ENCODE measurements around the gene CREB5.
"Not testable (repeated sequence)": the region's sequence is repeated elsewhere in the genome, so short reads cannot be mapped to it uniquely, and the experiment has no call there.

Gene CREB5

GRCh38 chr7:28411876-28412662, at the start of gene CREB5:
TSS of gene CREB5 (plus strand) at chr7:28412518. CDS start at chr7:28412915, 397 bp downstream.
- DNase-seq (ENCODE audit: low read depth in 1 of 2, low spot score in 1 of 2), result no peak

- no peak for DNase-seq (ENCODE audit: low read depth in 1 of 2, low spot score in 1 of 2)
Observed at GRCh38 chr7:28362812-28363211, 49.5 kb upstream of the CREB5 start.

GRCh38 chr7:28364082-28364481, 48.2 kb upstream of the CREB5 start:
- DNase-seq (ENCODE audit: low read depth in 1 of 2, low spot score in 1 of 2), result no peak

- DNase-seq (ENCODE audit: low read depth in 1 of 2, low spot score in 1 of 2), result no peak
Observed at GRCh38 chr7:28369523-28369922, 42.8 kb upstream of the CREB5 start.

GRCh38 chr7:28371846-28372245, 40.5 kb upstream of the CREB5 start:
- DNase-seq (ENCODE audit: low read depth in 1 of 2, low spot score in 1 of 2), result no peak

- DNase-seq (ENCODE audit: low read depth in 1 of 2, low spot score in 1 of 2), result no peak
Observed at GRCh38 chr7:28373990-28374389, 38.3 kb upstream of the CREB5 start.

GRCh38 chr7:28375729-28376128, 36.6 kb upstream of the CREB5 start:
- DNase-seq (ENCODE audit: low read depth in 1 of 2, low spot score in 1 of 2), result no peak

GRCh38 chr7:28376634-28377033, 35.7 kb upstream of the CREB5 start:
- DNase-seq (ENCODE audit: low read depth in 1 of 2, low spot score in 1 of 2), result no peak

GRCh38 chr7:28378574-28379149, 33.7 kb upstream of the CREB5 start:
- no peak for DNase-seq (ENCODE audit: low read depth in 1 of 2, low spot score in 1 of 2)

GRCh38 chr7:28381466-28381865, 30.9 kb upstream of the CREB5 start:
- no peak for DNase-seq (ENCODE audit: low read depth in 1 of 2, low spot score in 1 of 2)

GRCh38 chr7:28382144-28382543, 30.2 kb upstream of the CREB5 start:
- DNase-seq (ENCODE audit: low read depth in 1 of 2, low spot score in 1 of 2), result no peak

- DNase-seq (ENCODE audit: low read depth in 1 of 2, low spot score in 1 of 2), result no peak
Observed at GRCh38 chr7:28383975-28384374, 28.3 kb upstream of the CREB5 start.

GRCh38 chr7:28389504-28390395, 22.6 kb upstream of the CREB5 start:
- DNase-seq (ENCODE audit: low read depth in 1 of 2, low spot score in 1 of 2), result no peak

- DNase-seq (ENCODE audit: low read depth in 1 of 2, low spot score in 1 of 2), result no peak
Observed at GRCh38 chr7:28390426-28390825, 21.9 kb upstream of the CREB5 start.

- DNase-seq (ENCODE audit: low read depth in 1 of 2, low spot score in 1 of 2), result no peak
Observed at GRCh38 chr7:28392289-28392688, 20.0 kb upstream of the CREB5 start.

- no peak for DNase-seq (ENCODE audit: low read depth in 1 of 2, low spot score in 1 of 2)
Observed at GRCh38 chr7:28395404-28395803, 16.9 kb upstream of the CREB5 start.

GRCh38 chr7:28395831-28396230, 16.5 kb upstream of the CREB5 start:
- DNase-seq (ENCODE audit: low read depth in 1 of 2, low spot score in 1 of 2), result no peak

- DNase-seq (ENCODE audit: low read depth in 1 of 2, low spot score in 1 of 2), result no peak
Observed at GRCh38 chr7:28397141-28397540, 15.2 kb upstream of the CREB5 start.

- DNase-seq (ENCODE audit: low read depth in 1 of 2, low spot score in 1 of 2), result no peak
Observed at GRCh38 chr7:28400838-28401360, 11.4 kb upstream of the CREB5 start.

- DNase-seq (ENCODE audit: low read depth in 1 of 2, low spot score in 1 of 2), result not testable (repeated sequence)
Observed at GRCh38 chr7:28401567-28401966, 10.8 kb upstream of the CREB5 start.

GRCh38 chr7:28405662-28406061, 6.7 kb upstream of the CREB5 start:
- no peak for DNase-seq (ENCODE audit: low read depth in 1 of 2, low spot score in 1 of 2)

- no peak for DNase-seq (ENCODE audit: low read depth in 1 of 2, low spot score in 1 of 2)
Observed at GRCh38 chr7:28406192-28406591, 6.1 kb upstream of the CREB5 start.

Measured in stimulated activated CD4-positive, alpha-beta T cell treated with anti-CD3 and anti-CD28 coated beads, Interleukin-15, amount 100 ng/mL, for 1 hour (primary cell).